Naive thymus-derived CD8-positive, alpha-beta T cell (primary cell): ENCODE results near the gene CNIH2. TPM values are rescaled to one million over a fixed set of nuclear protein-coding genes. Genes with fewer than 3 reads are reported as not detected.
"Not testable (repeated sequence)": the region's sequence is repeated elsewhere in the genome, so short reads cannot be mapped to it uniquely, and the experiment has no call there.

ENCODE experiments used
- ATAC-seq, 2 donors: fragments of 150-1000 bp; cut with Tn5 transposase in 1 of 2; sonication (Bioruptor Pico), chemical (Tn5 transposase) in 1 of 2; 1 replicate in 1 of 2; 2 replicates in 1 of 2; pipeline ENCODE4 v1.10.0; 2021; ENCODE audit warnings: mild to moderate bottlenecking in 2 of 2, moderate library complexity in 2 of 2
- POLR2A ChIA-PET: fragments of 350-600 bp; sonication (Branson Sonifier 250); formaldehyde crosslinking; loops from one replicate; lab custom pipeline; 2021; ENCODE audit warnings: antibody characterized with exemption; lab: Charles Lee
- DNase-seq, 10 donors: peaks; one replicate each; pipeline versions ENCODE4 v3.0.0 to v3.0.0-alpha.2; 2020 to 2022
- H3K27ac Mint-ChIP-seq, 10 donors: one replicate each; pipeline ENCODE4 v1.8.0; 2020 to 2022; ENCODE audit warnings: mild to moderate bottlenecking in 10 of 10, mixed read lengths in 10 of 10, moderate library complexity in 4 of 10, inconsistent platforms in 1 of 10
- H3K27me3 Mint-ChIP-seq, 5 donors: one replicate each; pipeline ENCODE4 v1.8.0; 2021 to 2022; ENCODE audit warnings: mixed read lengths in 5 of 5
- H3K36me3 Mint-ChIP-seq, 3 donors: one replicate each; pipeline ENCODE4 v1.8.0; 2020 to 2022; ENCODE audit warnings: mixed read lengths in 3 of 3, mild to moderate bottlenecking in 2 of 3, inconsistent platforms in 1 of 3
- H3K4me1 Mint-ChIP-seq, 4 donors: one replicate each; pipeline ENCODE4 v1.8.0; 2021 to 2022; ENCODE audit warnings: mixed read lengths in 4 of 4
- H3K4me3 Mint-ChIP-seq, 10 donors: one replicate each; pipeline ENCODE4 v1.8.0; 2020 to 2022; ENCODE audit warnings: mild to moderate bottlenecking in 10 of 10, mixed read lengths in 10 of 10, moderate library complexity in 6 of 10, inconsistent platforms in 1 of 10
- H3K9me3 Mint-ChIP-seq, 9 donors: one replicate each; pipeline ENCODE4 v1.8.0; 2020 to 2022; ENCODE audit warnings: mixed read lengths in 9 of 9, mild to moderate bottlenecking in 3 of 9, inconsistent platforms in 1 of 9, moderate library complexity in 1 of 9
- polyA plus RNA-seq, 3 donors: library from polyadenylated mRNA; unstranded; fragments of 300-500 nt; fragmentation: Illumina TruSeq; gene quantifications; one replicate each; pipeline ENCODE4 v1.2.3, GENCODE V29; 2021
- total RNA-seq, 8 experiments: library from RNA in 2 of 8; stranded (reverse) in 2 of 8; gene quantifications; one replicate each; pipeline ENCODE4 v1.2.3 and lab custom pipeline; 2021 to 2026

Gene CNIH2
- total and polyA plus RNA-seq, 5 experiments from 2014 or later: 1.1 to 2.8 TPM; not detected in 3

DNA sequence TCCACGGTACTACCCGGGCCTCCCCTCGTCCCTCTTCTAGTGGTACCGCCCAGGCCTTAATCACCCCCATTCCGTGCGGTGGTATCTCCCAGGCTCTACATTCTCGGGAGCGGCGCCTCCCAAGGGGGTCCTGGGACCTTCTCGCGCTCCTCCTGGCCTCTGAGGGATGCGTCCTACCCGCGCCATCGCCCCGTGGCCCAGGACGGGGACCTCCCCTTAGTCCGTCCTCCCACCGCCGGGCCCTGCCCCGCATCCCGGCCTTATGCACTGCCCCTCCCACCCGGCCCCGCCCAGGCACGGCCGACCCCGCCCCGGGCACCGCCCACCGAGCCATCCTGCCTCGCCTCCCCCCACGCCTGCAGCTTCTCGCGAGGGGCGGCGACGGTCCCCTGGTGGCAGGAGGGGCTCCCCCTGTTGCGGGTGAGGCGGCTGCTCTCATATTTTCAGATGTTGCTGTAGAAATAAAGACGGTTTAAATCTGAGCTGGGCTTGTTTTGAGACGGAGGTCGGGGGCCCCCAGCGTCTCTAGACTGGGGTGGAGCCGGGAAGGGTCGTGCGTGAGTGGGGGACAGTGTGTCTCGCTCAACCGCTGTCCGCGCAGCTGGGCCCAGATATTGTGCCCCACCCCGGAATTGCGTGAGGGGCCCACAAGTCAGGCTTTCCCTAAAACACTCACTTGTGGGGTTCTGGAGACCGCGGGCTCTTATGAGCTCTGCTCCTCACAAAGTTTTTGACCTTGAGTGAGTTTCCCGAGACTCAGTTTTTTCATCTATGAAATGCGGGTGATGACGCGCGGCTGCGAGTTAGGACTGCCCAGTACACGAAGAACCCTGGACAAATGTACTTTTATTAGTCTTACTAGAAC is 10.4 kb upstream of the CNIH2 start:
- Mint-ChIP-seq H3K27ac (peak overlapping the region; percentile 95 to 100 (median 99)), H3K27me3 (peaks cover 0 to 2% (median 0%) of the 10 kb centered on the region in 5 donors), H3K36me3 (peaks cover 3 to 38% (median 5%) of the 10 kb centered on the region in 3 donors), H3K9me3 (peaks cover 0 to 2% (median 0%) of the 10 kb centered on the region in 9 donors), H3K4me1 (peaks cover 21 to 46% (median 38%) of the 10 kb centered on the region in 4 donors), H3K4me3 (peak overlapping the region; percentile 89 to 98 (median 94))
- ATAC-seq (peak; percentile 65), DNase-seq (peak; percentile 85 to 94 (median 88))
- POLR2A ChIA-PET: interaction anchor here (0.5 to 6.7 kb wide), 16 partner anchors 15 to 1151 kb away, joined by 3 to 102 read pairs (median 6); partner anchors contain the start of genes BANF1, BRMS1, CCDC85B and CD248

DNA sequence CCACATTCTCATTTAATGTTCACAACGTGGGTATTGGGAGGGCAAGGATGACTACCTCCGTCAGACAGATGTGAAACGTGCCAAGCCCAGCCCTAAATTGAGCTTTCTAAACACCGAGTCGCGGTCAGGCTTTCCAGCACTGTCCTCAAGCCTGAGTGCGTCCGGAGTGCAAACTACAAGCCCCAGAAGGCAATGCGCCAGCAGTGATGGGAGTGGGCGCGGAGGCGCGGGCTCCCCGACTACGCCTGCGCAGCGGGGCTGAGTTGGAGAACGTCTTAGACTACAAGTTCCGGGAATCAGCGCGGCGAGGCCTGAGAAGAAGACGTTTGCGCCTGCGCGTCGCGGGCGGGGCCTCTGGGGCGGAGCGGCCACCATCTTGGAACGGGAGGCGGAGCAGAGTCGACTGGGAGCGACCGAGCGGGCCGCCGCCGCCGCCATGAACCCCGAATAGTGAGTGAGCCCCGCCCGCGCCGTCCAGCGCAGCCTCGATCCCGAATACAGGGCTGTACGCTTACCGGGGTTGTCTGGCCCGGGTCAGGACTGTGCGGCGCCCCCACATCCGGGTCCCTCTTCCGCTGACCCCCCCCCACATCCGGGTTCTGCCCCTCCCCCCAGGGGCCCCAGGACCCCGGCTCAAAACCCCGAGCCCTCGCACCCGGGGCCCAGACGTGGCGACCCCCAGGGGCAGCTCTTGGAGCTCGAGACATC is 9.6 kb upstream of the CNIH2 start, which contains the start of gene RAB1B:
Gene RAB1B (plus strand): TSS at position 396 of the 708 bp plus-strand sequence. CDS start 41 bp downstream, at position 437.
- Mint-ChIP-seq H3K27me3 (peaks cover 0 to 2% (median 0%) of the 10 kb centered on the region in 5 donors), H3K4me3 (peak within 1 kb of the TSS; percentile 89 to 98 (median 94)), H3K4me1 (peaks cover 23 to 50% (median 45%) of the 10 kb centered on the region in 4 donors), H3K36me3 (peaks cover 3 to 40% (median 7%) of the 10 kb centered on the region in 3 donors), H3K27ac (peak within 1 kb of the TSS; percentile 95 to 100 (median 99)), H3K9me3 (peaks cover 0 to 2% (median 0%) of the 10 kb centered on the region in 9 donors)
- ATAC-seq: peak; percentile 76 to 80
- POLR2A ChIA-PET: interaction anchor here (0.6 to 6.7 kb wide), 18 partner anchors 14 to 1151 kb away, joined by 3 to 102 read pairs (median 5); partner anchors contain the start of genes BRMS1, CCDC85B, CD248 and CNIH2
- peak; percentile 98 to 100 (median 100) for DNase-seq

DNA sequence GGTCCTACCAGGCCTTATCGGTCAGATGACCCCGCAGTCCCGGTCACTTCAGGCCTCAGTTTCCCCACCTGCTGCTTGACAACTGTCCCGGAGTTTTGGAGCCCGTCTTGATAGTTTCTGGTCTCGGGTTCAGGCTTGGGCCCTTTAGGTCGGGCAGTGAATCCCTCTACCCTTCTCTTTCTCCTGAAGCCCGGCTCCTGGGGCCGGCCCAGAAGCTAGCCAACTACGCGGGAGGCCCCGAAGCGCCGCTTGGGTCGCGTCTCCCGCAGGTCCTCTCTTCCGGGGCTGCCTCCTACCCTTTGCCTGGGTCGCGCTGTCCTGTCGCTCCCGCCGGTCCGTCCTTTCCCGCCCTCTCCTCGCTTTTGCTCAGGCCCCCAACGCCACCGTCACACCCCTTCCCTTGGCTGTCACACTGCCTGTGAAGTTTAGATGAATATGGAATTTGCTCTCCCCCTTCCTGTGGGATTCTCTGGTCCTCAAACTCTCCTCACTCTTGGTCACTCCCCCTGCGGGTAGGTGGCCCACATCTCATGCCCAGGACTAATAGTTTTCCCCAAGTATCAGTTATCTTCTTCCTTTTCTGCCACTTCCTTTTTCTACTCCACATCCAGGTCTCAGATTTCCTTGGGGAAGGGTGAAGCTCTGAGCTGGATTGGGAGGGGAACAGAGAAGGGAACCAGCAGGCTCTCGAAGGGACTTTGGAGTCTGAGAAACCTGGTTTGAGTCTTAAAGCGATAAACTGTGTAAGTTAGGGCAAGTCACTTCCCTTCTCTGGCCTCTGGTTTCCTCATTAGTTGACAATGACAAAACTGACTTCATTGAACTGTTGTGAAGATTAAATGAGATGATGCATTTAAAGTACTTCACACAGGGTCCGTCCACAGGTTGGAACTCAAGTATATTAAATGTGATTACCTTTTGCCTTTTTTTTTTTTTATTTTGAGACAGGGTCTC is 8.7 kb upstream of the CNIH2 start:
- Mint-ChIP-seq H3K27me3 (peaks cover 0 to 2% (median 0%) of the 10 kb centered on the region in 5 donors), H3K27ac (peak overlapping the region; percentile 95 to 100 (median 98)), H3K9me3 (peaks cover 0 to 2% (median 0%) of the 10 kb centered on the region in 9 donors), H3K36me3 (peaks cover 3 to 47% (median 8%) of the 10 kb centered on the region in 3 donors), H3K4me1 (peaks cover 27 to 54% (median 48%) of the 10 kb centered on the region in 4 donors), H3K4me3 (peak overlapping the region; percentile 89 to 98 (median 94))
- POLR2A ChIA-PET: interaction anchor here (0.6 to 6.7 kb wide), 11 partner anchors 13 to 1074 kb away, joined by 3 to 102 read pairs (median 4); partner anchors contain the start of genes CCDC85B, CNIH2, PCNX3 and RELA
- no peak for ATAC-seq
- DNase-seq: no peak

- Mint-ChIP-seq H3K4me3 (peak overlapping the region in 4 of 10 donors; percentile 6 to 80 (median 43)), H3K36me3 (peaks cover 2 to 60% (median 8%) of the 10 kb centered on the region in 3 donors), H3K27me3 (peaks cover 0 to 2% (median 0%) of the 10 kb centered on the region in 5 donors), H3K4me1 (peaks cover 27 to 52% (median 51%) of the 10 kb centered on the region in 4 donors), H3K27ac (peak overlapping the region in 5 of 10 donors; percentile 24 to 82 (median 78)), H3K9me3 (peaks cover 0 to 2% (median 0%) of the 10 kb centered on the region in 9 donors)
- DNase-seq (no peak), ATAC-seq (no peak)
- POLR2A ChIA-PET: interaction anchor here (0.5 to 0.6 kb wide), 2 partner anchors 53 to 203 kb away, joined by 3 read pairs; no protein-coding TSS in a partner anchor
Observed at GRCh38 chr11:66271816-66272215, 6.2 kb upstream of the CNIH2 start.

DNA sequence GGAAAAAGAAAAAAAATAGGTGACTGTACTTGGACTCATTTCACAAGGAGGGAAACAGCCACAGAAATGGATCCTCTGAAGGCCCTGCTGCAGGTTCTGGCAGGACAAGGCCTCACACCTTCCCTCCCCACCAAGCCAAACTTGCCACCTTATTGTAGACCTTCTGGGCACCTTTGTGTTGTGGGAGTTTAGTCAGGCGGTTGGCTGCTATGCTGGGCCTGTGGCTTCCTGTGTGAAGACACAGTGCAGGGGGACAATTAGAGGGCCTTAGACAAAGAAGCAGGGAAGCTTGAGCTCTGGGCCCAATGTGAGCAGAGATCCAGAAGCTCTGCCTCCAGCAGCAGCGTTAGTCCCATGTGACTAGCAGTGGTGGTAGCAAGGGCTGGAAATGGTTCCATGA is 5.4 kb upstream of the CNIH2 start:
- H3K4me3 Mint-ChIP-seq: peak overlapping the region in 4 of 10 donors; percentile 11 to 80 (median 50)
- ATAC-seq (no peak), DNase-seq (no peak)
- H3K27me3 Mint-ChIP-seq: peaks cover 0 to 2% (median 0%) of the 10 kb centered on the region in 5 donors
- H3K4me1 Mint-ChIP-seq: peaks cover 26 to 53% (median 51%) of the 10 kb centered on the region in 4 donors
- H3K27ac Mint-ChIP-seq: peak overlapping the region in 5 of 10 donors; percentile 29 to 89 (median 63)
- peaks cover 0 to 2% (median 0%) of the 10 kb centered on the region in 9 donors for H3K9me3 Mint-ChIP-seq
- POLR2A ChIA-PET: no interaction called here
- H3K36me3 Mint-ChIP-seq: peaks cover 2 to 60% (median 8%) of the 10 kb centered on the region in 3 donors

DNA sequence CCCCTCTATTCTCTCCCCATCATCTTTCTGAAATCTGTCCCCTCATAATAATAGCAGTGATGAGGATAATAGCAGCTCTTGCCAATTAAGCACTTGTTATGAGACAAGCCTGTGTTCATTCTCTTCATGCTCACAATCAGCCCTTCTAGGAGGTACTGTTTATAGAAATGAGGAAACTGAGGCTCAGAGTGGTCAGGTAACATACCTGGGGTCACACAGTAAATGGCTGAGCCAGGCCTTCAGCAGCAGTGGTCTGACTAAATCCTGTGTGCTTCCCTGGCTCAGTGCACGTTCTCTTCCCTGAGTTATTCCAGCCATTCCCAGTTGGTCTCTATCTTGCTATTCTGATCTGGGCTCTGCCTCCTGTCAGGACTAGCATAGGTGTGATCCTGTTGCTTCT is 3.8 kb upstream of the CNIH2 start:
- ATAC-seq: no peak
- no peak for DNase-seq
- Mint-ChIP-seq H3K9me3 (no peaks in the 10 kb centered on the region), H3K4me1 (peaks cover 21 to 55% (median 51%) of the 10 kb centered on the region in 4 donors), H3K27ac (peak overlapping the region in 3 of 10 donors; percentile 1 to 87 (median 51)), H3K36me3 (peaks cover 2 to 60% (median 6%) of the 10 kb centered on the region in 3 donors), H3K27me3 (peaks cover 0 to under 1% (median 0%) of the 10 kb centered on the region in 5 donors), H3K4me3 (peak overlapping the region in 1 of 10 donors; percentile 48)
- POLR2A ChIA-PET: no interaction called here

- ATAC-seq (no peak), DNase-seq (no peak)
- no peaks in the 10 kb centered on the region for H3K27me3 Mint-ChIP-seq
- no peak overlapping the region for H3K4me3 Mint-ChIP-seq
- H3K9me3 Mint-ChIP-seq: no peaks in the 10 kb centered on the region
- POLR2A ChIA-PET: no interaction called here
- H3K27ac Mint-ChIP-seq: peak overlapping the region in 2 of 10 donors; percentile 37 to 41
- peaks cover 2 to 57% (median 3%) of the 10 kb centered on the region in 3 donors for H3K36me3 Mint-ChIP-seq
- H3K4me1 Mint-ChIP-seq: peaks cover 17 to 51% (median 43%) of the 10 kb centered on the region in 4 donors
Observed at GRCh38 chr11:66275396-66275795, 2.6 kb upstream of the CNIH2 start.

GRCh38 chr11:66275984-66276612 is 1.9 kb upstream of the CNIH2 start:
- DNase-seq: no peak
- Mint-ChIP-seq H3K4me3 (no peak overlapping the region), H3K36me3 (peaks cover 2 to 52% (median 3%) of the 10 kb centered on the region in 3 donors), H3K4me1 (peaks cover 14 to 45% (median 39%) of the 10 kb centered on the region in 4 donors), H3K9me3 (no peaks in the 10 kb centered on the region), H3K27ac (peak overlapping the region in 3 of 10 donors; percentile 37 to 57 (median 40)), H3K27me3 (peaks cover 0 to 3% (median 0%) of the 10 kb centered on the region in 5 donors)
- ATAC-seq: no peak
- POLR2A ChIA-PET: no interaction called here

GRCh38 chr11:66276619-66277018 is 1.4 kb upstream of the CNIH2 start:
- POLR2A ChIA-PET: interaction anchor here (1.5 to 11.2 kb wide), 2 partner anchors 9 to 12 kb away, joined by 5 to 102 read pairs; partner anchors contain the start of genes RAB1B and YIF1A
- H3K4me3 Mint-ChIP-seq: peak overlapping the region in 3 of 10 donors; percentile 30 to 42 (median 32)
- DNase-seq, ATAC-seq, H3K27me3 Mint-ChIP-seq, H3K9me3 Mint-ChIP-seq: not testable (repeated sequence)
- peak overlapping the region in 6 of 10 donors; percentile 9 to 86 (median 61) for H3K27ac Mint-ChIP-seq
- peaks cover 14 to 50% (median 42%) of the 10 kb centered on the region in 4 donors for H3K4me1 Mint-ChIP-seq
- H3K36me3 Mint-ChIP-seq: peaks cover 2 to 48% (median 3%) of the 10 kb centered on the region in 3 donors

DNA sequence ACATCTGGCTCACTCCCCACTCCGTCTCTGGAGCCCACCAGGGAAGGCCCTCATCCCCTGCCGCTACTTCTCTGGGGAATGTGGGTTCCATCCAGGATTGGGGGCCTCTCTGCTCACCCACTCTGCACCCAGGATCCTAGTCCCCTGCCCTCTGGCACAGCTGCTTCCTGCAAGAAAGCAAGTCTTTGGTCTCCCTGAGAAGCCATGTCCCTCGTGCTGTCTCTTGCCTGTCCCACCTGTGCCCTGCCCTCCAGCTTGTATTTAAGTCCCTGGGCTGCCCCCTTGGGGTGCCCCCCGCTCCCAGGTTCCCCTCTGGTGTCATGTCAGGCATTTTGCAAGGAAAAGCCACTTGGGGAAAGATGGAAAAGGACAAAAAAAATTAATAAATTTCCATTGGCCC is 911 bp upstream of the CNIH2 start:
- ATAC-seq: not testable (repeated sequence)
- peaks cover 16 to 55% (median 41%) of the 10 kb centered on the region in 4 donors for H3K4me1 Mint-ChIP-seq
- peaks cover 2 to 43% (median 3%) of the 10 kb centered on the region in 3 donors for H3K36me3 Mint-ChIP-seq

More for the DNA sequence above, 911 bp upstream of the CNIH2 start:
- Mint-ChIP-seq H3K4me3 (peak overlapping the region in 9 of 10 donors; percentile 15 to 69 (median 37)), H3K27ac (peak overlapping the region in 6 of 10 donors; percentile 53 to 86 (median 62))
- not testable (repeated sequence) for H3K27me3 Mint-ChIP-seq, H3K9me3 Mint-ChIP-seq, DNase-seq
- POLR2A ChIA-PET: interaction anchor here (1.1 to 11.2 kb wide), 3 partner anchors 9 to 15 kb away, joined by 3 to 102 read pairs (median 5); partner anchors contain the start of genes RAB1B and YIF1A
